Left lobe of liver (tissue), 2 donors: ENCODE data around the gene KCNAB3. TPM values are rescaled to one million over a fixed set of nuclear protein-coding genes. Genes with fewer than 3 reads are reported as not detected.
A peak's percentile ranks its signal among the peaks of the same experiment; 100 is the strongest.

Source experiments
- ATAC-seq: fragments of 200-7000 bp; cut with Tn5 transposase; one replicate; pipeline ENCODE4 v1.9.1; 2020; ENCODE audit warnings: mild to moderate bottlenecking, moderate library complexity
- DNase-seq: peaks from one replicate; pipeline ENCODE4 v3.0.0-alpha.2; 2020; ENCODE audit warnings: low spot score
- total RNA-seq: library from RNA; stranded (reverse); gene quantifications from one replicate; pipeline ENCODE4 v1.2.1, GENCODE V29; 2021
- donor health status: DM: no; HTN: no; CAD: no; lungs with moderate emphysema.
- donor health status: DM: no; HTN: yes; CAD: no.

KCNAB3 gene
- total RNA-seq, 1 donor from 2014 or later: 1.3 TPM

GRCh38 chr17:7881276-7882054, 48.2 kb downstream of the KCNAB3 start:
- ATAC-seq (no peak), DNase-seq (no peak)

DNA sequence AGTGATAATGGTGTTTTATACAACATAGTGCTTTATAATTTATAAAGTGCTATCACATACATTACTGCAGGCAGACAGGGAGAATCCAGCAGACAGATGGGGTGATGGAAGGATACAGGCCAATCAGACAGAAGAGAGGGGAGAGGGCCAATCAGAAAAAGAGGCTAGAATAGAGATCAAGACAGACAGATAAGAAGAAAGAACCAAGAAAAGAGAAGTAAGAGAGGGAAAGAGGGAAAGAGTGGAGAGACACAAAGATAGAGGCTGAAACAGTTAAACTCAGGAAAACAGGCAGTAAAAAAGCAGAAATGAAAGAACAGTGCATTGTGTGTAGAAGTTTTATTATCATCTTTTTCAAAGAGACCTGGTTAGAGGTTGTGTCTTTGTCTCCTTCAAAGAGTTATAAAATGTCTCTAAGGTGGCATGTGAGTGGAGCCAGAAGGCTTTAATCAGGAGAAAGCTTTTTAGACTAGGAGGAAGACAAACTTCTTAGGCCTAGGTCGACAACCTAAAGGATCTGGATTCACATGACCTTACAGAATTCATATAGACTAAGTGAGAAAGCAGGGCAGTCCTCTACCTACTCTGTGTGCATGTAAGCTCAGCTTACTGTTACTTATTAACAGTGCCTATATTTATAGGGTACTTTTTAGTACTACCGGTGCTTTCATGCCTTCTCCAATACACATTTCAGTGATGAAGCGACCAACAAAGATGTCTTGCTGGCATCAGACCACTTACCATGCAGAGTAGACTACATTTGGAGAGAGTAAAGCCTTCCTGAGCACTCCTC, 49.4 kb downstream of the KCNAB3 start:
- ATAC-seq: no peak
- DNase-seq: no peak

- ATAC-seq: no peak
Observed at GRCh38 chr17:7878234-7878633, 51.4 kb downstream of the KCNAB3 start.

GRCh38 chr17:7875804-7876370, 53.8 kb downstream of the KCNAB3 start:
- DNase-seq (no peak), ATAC-seq (no peak)

More at GRCh38 chr17:7878234-7878633, 51.4 kb downstream of the KCNAB3 start:
- DNase-seq: no peak

DNA sequence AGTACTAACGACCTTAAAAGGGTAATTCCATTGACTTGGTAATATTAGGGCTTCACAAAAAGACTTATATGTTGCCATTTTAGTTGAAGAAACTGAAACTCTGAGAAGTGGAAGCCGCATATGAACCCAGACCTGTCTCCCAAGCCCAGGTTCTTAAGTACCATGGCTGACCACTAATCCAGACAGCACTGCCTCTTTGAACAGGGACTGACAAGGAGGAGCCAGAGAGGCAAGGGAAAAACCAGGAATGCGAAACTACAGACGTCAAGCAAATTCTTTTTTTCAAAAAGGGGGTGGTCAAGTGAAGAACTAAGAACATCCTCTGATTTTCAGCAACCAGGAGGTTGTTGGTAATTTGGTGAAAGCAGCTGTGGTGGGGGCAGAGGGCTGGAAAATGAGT, 56.6 kb downstream of the KCNAB3 start:
- ATAC-seq (no peak), DNase-seq (peak; percentile 5)

Other genes with a start within 250 kb of the KCNAB3 start
- gene TP53, start 242.4 kb downstream of the KCNAB3 start, total RNA-seq: 13.6 TPM
- 4.9 TPM for gene WRAP53, start 241.4 kb downstream of the KCNAB3 start, total RNA-seq
- gene EFNB3, start 224.7 kb downstream of the KCNAB3 start, total RNA-seq: 0.63 TPM
- 0.15 TPM for gene DNAH2, start 212.1 kb downstream of the KCNAB3 start, total RNA-seq
- 18.1 TPM for gene KDM6B, start 95.6 kb downstream of the KCNAB3 start, total RNA-seq
- 1.3 TPM for gene TMEM88, start 74.8 kb downstream of the KCNAB3 start, total RNA-seq
- 33.5 TPM for gene NAA38, start 72.3 kb downstream of the KCNAB3 start, total RNA-seq
- gene CYB5D1, start 71.9 kb downstream of the KCNAB3 start, total RNA-seq: 12.4 TPM
- 5.7 TPM for gene CHD3, start 41.1 kb downstream of the KCNAB3 start, total RNA-seq
- gene RNF227, start 13.6 kb downstream of the KCNAB3 start, total RNA-seq: 0.23 TPM
- 41.1 TPM for gene TRAPPC1, start 2.1 kb upstream of the KCNAB3 start, total RNA-seq
- gene CNTROB, start 2.4 kb upstream of the KCNAB3 start, total RNA-seq: 8.9 TPM
- gene GUCY2D, start 72.8 kb upstream of the KCNAB3 start, total RNA-seq: 0.05 TPM
- gene ALOX15B, start 109.2 kb upstream of the KCNAB3 start, total RNA-seq: 0.35 TPM
- not detected for gene ALOX12B, start 157.9 kb upstream of the KCNAB3 start, total RNA-seq
- not detected for gene ALOXE3, start 188.7 kb upstream of the KCNAB3 start, total RNA-seq
- gene HES7, start 194.2 kb upstream of the KCNAB3 start, total RNA-seq: not detected
- 108 TPM for gene PER1, start 222.5 kb upstream of the KCNAB3 start, total RNA-seq
- gene VAMP2, start 233.1 kb upstream of the KCNAB3 start, total RNA-seq: 18.1 TPM
- 3.6 TPM for gene TMEM107, start 246.5 kb upstream of the KCNAB3 start, total RNA-seq